Prostate gland (tissue), 1 donor: ENCODE measurements around the gene LRRC34.

ENCODE experiments used
- POLR2A ChIP-seq: fragments of 450-650 bp; IDR thresholded peaks from one replicate; pipeline ENCODE4 v1.6.1; 2016; ENCODE audit warnings: antibody characterized with exemption, mild to moderate bottlenecking
- POLR2AphosphoS5 ChIP-seq: sonication (generic); formaldehyde crosslinking; IDR thresholded peaks from one replicate; pipeline ENCODE4 v1.6.1; 2017; ENCODE audit warnings: antibody characterized with exemption

DNA sequence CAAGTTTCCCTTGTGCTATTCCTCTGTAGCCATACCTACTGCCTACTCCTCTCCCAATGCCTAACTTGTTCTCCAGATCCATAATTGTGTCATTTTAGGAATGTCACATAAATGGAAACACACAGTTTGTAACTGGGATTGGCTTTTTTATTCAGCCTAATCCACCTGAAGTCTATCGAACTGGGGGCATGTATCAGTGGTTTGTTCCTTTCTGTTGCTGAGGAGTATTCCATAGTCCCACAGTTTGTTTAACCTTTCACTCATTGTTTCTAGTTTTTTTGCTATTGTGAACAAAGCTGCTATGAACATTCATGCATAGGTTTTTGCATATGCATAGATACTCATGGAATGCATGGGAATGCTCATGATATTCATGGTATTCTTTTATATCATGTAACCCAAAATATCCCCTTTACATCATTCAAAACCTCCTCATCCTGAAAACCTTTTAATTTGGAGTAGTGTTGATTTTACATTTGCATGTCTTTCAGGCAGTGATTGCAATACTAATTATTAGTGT is 25.9 kb upstream of the LRRC34 start:
- TF ChIP-seq POLR2AphosphoS5 (no peak), POLR2A (no peak)
